DND-41 (cell line): Measurements from ENCODE around the gene FBXO41.

ENCODE experiments used
- CTCF ChIP-seq: IDR thresholded peaks from 2 replicates; pipeline ENCODE4 v1.5.1; 2012; ENCODE audit warnings: borderline replicate concordance, low read length, moderate library complexity, mild to moderate bottlenecking; ENCODE audit not compliant: poor library complexity, severe bottlenecking; ENCODE audit errors: extremely low read depth
- EZH2 ChIP-seq: IDR thresholded peaks from 3 replicates; pipeline ENCODE4 v1.6.1; 2012; ENCODE audit warnings: borderline replicate concordance, low read depth, mild to moderate bottlenecking, moderate library complexity, low read length, inconsistent platforms; ENCODE audit not compliant: severe bottlenecking

DNA sequence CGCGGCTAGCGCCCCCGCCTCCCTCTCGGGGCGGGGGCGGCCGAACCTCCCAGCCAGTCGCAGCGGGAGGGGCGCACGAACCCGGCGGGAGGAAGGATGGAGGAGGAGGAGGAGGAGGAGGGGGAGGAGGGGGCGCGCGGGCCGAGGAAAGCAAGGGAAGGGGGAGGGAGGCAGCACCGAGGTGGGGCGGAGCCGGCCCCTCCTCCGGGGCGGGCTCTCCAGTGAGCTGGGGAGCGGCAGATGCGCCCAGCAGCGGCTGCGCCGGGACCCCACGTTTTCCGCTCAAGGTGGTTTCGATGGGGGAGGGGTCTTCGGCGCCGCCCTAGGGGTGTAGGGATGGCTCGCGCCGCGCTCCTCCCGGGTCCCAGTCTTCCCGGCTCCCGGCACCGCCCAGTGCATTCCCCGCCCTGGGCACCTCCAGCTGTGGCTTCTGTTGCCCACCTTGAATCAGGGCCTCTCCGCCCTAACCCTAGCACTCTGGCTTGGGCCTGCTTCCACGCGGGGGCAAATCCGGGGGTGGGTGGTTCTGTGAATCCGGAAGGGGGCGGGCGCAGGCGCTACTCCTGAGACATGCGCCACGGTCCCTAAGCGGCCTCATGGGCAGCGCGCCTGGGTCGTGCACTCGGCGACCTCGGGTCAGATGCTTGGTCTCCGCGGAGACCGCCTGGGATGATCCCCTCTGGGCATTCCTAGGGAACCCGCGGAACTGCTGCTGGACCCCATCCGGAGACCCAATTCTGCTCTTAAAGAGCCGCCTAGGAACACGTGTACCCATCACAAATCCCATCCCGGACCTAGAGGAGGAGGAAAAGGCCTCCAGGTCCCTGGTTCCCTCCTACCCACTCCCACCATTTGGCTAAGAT is at the start of gene FBXO41:
- TF ChIP-seq CTCF (peak; percentile 16), EZH2 (no peak)
